Measurements from ENCODE around the gene ENPP7.

GRCh38 chr17:79769570-79770506 lies 39.1 kb downstream of the ENPP7 start:
- TF ChIP-seq ZBTB44 (tag by site-specific recombination; IDR thresholded peaks at IDR 0.05) (no peak), ZBTB1 (tag by site-specific recombination; IDR thresholded peaks at IDR 0.05) (no peak), ZNF274 (IDR thresholded peaks at IDR 0.05; ENCODE audit: low read length) (no peak), ZNF274 (tag by site-specific recombination; IDR thresholded peaks at IDR 0.05; ENCODE audit: borderline replicate concordance) (no peak), CTCF (tag by site-specific recombination; IDR thresholded peaks at IDR 0.05) (no peak), ZNF639 (tag by site-specific recombination; IDR thresholded peaks at IDR 0.05) (no peak), ZNF416 (tag by site-specific recombination; IDR thresholded peaks at IDR 0.05) (no peak), ZNF121 (tag by site-specific recombination; IDR thresholded peaks at IDR 0.05) (no peak), ZNF184 (tag by site-specific recombination; IDR thresholded peaks at IDR 0.05) (no peak), TCF7L2 (IDR thresholded peaks at IDR 0.05; ENCODE audit: borderline replicate concordance, low read depth, low read length) (no peak), ZNF654 (tag by site-specific recombination; IDR thresholded peaks at IDR 0.05; ENCODE audit: low read depth) (no peak), ZNF596 (tag by site-specific recombination; IDR thresholded peaks at IDR 0.05) (no peak), ZBTB8A (tag by site-specific recombination; IDR thresholded peaks at IDR 0.05) (no peak)
- TF ChIP-seq, protein P1, sequence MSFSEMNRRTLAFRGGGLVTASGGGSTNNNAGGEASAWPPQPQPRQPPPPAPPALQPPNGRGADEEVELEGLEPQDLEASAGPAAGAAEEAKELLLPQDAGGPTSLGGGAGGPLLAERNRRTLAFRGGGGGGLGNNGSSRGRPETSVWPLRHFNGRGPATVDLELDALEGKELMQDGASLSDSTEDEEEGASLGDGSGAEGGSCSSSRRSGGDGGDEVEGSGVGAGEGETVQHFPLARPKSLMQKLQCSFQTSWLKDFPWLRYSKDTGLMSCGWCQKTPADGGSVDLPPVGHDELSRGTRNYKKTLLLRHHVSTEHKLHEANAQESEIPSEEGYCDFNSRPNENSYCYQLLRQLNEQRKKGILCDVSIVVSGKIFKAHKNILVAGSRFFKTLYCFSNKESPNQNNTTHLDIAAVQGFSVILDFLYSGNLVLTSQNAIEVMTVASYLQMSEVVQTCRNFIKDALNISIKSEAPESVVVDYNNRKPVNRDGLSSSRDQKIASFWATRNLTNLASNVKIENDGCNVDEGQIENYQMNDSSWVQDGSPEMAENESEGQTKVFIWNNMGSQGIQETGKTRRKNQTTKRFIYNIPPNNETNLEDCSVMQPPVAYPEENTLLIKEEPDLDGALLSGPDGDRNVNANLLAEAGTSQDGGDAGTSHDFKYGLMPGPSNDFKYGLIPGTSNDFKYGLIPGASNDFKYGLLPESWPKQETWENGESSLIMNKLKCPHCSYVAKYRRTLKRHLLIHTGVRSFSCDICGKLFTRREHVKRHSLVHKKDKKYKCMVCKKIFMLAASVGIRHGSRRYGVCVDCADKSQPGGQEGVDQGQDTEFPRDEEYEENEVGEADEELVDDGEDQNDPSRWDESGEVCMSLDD (tag by site-specific recombination; IDR thresholded peaks at IDR 0.05), result no peak
- TF ChIP-seq, protein P2, sequence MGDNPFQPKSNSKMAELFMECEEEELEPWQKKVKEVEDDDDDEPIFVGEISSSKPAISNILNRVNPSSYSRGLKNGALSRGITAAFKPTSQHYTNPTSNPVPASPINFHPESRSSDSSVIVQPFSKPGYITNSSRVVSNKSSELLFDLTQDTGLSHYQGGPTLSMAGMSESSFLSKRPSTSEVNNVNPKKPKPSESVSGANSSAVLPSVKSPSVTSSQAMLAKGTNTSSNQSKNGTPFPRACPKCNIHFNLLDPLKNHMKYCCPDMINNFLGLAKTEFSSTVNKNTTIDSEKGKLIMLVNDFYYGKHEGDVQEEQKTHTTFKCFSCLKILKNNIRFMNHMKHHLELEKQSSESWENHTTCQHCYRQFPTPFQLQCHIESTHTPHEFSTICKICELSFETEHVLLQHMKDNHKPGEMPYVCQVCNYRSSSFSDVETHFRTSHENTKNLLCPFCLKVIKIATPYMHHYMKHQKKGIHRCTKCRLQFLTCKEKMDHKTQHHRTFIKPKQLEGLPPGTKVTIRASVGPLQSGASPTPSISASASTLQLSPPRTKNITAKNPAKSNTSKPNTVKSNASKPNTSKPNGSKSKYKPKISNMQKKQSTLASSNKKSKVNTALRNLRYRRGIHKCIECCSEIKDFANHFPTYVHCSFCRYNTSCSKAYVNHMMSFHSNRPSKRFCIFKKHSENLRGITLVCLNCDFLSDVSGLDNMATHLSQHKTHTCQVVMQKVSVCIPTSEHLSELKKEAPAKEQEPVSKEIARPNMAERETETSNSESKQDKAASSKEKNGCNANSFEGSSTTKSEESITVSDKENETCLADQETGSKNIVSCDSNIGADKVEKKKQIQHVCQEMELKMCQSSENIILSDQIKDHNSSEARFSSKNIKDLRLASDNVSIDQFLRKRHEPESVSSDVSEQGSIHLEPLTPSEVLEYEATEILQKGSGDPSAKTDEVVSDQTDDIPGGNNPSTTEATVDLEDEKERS (tag by site-specific recombination; IDR thresholded peaks at IDR 0.05), result no peak

All from HEK293 (cell line).